Activated CD4-positive, alpha-beta T cell treated with anti-CD3 and anti-CD28 coated beads for 4 hours (primary cell): Measurements from ENCODE around the gene CCDC183.
"Not testable (repeated sequence)": the region's sequence is repeated elsewhere in the genome, so short reads cannot be mapped to it uniquely, and the experiment has no call there.

Experiments
- DNase-seq, 2 donors: peaks; one replicate each; pipeline ENCODE4 v3.0.0-alpha.2; 2020

The CCDC183 gene

DNA sequence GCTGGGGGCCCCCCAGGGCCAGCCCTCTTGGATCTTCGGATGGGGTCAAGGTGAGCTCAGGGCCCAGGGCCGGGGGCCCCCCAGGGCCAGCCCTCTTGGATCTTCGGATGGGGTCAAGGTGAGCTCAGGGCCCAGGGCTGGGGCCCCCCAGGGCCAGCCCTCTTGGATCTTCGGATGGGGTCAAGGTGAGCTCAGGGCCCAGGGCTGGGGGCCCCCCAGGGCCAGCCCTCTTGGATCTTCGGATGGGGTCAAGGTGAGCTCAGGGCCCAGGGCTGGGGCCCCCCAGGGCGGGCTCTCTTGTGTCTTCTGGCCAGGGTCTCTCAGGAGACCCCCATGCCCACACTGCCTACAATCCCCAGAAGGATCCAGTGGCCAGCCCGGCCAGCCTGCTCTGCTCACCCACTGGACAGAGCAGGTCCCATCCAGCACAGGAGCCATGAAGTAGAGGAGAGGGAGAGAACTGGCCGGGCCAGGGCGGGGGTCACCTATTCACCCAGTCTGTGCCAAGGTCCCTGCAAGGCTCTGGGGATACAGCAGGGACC is 6.9 kb downstream of the CCDC183 start:
- not testable (repeated sequence) for DNase-seq

DNA sequence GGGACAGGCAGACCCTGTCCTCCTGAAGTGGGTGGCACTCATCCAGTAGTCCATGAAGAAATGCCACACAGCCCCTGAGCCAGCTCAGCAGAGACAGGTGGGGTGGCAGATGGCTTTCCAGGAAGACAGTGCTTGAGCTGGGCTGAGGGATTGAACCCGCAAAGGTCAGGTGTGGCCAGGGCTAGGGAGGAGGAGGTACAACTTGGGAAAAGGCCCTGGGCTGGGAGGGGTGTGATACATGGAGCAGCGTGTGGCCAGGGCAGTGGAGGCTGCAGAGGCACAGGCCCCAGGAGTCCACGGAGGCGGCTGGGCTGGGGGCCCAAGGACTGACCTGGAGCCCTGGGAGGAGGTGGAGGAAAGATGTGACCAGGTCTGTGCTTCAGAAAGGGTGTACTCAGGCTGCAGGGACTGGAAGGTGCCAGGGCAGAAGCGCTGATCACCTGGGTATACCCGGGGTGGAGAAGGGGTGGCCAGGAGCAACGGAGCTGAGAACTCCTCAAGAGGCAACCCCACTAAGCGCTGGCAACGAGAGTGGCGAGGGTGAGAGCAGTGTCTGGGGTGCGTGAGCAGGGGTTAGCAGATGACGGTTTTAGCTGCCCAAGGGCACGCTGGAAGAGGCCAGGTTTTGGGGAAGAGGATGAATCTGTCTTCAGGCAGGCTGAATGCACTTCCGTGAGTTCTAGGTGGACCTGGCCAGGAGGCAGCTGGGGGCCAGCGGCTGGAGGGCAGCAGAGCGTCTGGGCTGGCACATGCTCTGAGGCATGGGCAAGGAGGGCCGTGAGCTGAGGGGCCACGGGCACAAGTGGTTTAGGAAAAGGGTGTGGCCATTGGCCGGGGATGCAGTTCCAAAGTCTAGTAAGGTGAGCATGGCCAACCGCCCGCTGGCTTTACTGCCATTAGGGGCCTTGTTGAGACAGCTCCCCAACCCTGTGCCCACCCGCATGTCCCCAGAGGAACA is 7.7 kb downstream of the CCDC183 start:
- DNase-seq, result no peak

DNA sequence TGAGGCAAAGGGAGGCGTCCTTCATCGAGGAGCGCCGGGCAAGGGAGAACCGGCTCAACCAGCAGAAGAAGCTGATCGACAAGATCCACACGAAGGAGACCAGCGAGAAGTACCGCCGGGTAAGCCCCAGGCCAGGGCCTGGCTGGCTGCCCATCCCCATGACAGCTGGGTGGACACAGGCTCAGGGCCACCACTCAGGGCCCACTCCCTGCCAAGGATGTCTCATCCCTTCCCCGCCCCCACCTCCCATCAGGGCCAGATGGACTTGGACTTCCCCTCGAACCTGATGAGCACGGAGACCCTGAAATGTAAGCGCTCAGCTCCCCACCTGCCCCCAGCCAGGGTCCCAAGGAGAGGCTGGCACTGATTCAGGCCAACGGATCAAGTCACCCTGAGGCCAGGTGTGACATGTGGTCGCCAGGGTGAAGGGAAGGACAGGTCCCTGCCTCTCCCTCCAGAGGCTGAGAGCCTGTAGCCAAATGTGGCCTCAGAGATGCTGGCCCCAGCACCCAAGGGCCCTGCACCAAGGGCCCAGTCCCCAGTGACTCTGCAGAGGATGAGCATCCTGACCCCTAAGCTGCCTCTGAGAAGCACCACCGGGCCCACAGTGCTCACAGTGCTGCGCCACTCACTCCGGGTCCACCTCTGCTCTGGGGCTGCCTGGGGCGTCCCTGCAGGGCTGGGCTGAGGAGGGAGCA is 8.5 kb downstream of the CCDC183 start:
- no peak for DNase-seq

DNA sequence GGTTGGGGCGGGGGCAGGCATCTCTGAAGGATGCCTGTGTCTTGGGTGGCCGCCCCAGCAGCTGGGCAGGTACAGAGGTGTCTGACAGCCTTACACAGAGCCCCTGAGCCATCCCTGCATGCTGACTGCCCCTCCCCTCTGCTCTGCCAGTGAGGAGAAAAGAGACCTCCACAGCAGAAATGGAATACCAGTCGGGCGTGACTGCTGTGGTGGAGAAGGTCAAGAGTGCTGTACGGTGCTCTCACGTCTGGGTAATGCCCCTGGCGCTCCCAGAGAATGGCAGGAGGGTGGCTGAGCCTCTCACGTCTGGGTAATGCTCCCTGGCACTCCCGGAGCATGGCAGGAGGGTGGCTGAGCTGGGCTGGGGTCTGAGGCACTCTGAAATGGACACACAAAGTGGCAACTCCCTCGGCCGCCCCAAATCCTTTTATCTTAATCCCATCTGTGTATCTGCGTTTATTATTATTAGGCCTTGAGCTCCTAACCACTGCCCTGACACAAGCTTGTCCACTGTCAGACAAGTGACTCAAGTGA is 9.1 kb downstream of the CCDC183 start:
- no peak for DNase-seq

DNA sequence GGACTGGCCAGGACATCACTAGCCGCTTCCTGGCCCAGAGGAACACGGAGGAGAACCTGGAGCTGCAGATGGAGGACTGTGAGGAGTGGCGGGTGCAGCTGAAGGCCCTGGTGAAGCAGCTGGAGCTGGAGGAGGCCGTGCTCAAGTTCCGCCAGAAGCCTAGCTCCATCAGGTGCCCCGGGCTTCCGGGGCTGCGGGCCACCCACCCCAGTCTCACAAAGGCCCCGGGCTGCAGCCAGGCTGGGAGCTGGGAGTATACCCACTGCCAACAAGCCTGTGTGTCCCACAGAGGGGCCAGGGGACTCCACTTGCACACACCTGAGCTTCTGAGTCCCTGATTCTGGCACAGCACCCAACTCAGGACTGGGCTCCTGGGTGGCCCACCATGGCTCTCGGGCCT is 9.9 kb downstream of the CCDC183 start:
- DNase-seq, result no peak

DNA sequence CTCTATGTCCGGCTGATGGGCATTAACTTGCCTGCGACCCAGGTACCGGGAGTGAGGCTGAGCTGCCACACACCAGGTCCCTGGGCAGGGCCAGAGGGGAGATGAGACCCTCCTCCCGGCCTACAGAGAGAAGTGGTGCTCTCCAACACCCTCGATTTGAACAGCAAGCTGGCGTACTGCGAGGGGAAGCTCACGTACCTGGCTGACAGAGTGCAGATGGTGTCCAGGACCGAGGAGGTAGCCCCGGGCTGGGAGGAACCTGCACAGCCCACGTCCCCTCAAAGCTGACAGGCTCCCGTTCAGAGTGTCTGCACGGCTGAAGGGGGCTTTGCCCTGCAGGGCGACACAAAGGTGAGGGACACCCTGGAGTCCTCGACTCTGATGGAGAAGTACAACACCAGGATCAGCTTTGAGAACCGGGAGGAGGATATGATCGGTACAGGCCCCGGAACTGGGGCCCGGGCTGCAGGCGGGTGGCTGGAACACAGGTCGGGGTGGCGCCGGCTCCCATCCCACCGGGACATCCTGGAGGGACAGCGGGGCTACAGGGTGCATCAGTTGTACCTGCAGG is 10.6 kb downstream of the CCDC183 start:
- DNase-seq, result no peak

DNA sequence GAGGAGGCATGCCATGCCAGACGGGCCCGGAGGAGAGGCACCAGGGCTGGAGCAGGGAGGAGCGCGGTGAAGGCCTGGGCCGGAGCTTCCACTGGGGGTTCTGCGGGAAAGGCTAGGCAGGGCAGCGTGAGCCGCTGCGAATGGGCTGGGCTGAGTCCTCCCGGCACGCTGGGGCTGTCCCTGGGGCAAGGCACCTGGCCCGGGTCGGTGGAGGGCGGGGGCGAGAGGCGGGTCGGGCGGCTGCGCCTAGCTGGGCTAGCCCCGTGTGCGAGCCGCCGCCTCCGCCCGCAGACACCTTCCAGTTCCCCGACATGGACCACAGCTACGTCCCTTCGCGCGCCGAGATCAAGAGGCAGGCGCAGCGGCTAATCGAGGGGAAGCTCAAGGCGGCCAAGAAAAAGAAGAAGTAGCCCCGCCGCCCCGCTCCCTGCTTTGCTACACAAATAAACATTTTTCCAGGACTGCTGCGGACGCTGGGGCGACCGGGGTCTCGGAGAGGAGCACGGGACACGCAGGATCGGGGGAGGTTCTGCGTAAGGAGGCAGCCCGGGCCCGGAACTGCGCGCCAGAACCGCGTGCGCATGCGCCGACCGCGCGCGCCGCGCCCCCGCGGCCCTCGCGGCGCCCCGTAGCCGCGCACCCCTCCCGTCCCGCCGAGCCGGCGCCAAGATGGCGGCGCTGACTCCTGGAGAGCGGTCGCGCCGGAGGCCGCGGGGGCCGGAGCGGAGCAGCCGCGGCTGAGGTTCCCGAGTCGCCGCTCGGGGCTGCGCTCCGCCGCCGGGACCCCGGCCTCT is 11.3 kb downstream of the CCDC183 start, which contains the start of gene RABL6:
RABL6 (plus strand) TSS at position 668 of the 794 bp plus-strand sequence. CDS start 249 bp downstream, outside the sequence.
- DNase-seq, result peak; percentile 74 to 81

DNA sequence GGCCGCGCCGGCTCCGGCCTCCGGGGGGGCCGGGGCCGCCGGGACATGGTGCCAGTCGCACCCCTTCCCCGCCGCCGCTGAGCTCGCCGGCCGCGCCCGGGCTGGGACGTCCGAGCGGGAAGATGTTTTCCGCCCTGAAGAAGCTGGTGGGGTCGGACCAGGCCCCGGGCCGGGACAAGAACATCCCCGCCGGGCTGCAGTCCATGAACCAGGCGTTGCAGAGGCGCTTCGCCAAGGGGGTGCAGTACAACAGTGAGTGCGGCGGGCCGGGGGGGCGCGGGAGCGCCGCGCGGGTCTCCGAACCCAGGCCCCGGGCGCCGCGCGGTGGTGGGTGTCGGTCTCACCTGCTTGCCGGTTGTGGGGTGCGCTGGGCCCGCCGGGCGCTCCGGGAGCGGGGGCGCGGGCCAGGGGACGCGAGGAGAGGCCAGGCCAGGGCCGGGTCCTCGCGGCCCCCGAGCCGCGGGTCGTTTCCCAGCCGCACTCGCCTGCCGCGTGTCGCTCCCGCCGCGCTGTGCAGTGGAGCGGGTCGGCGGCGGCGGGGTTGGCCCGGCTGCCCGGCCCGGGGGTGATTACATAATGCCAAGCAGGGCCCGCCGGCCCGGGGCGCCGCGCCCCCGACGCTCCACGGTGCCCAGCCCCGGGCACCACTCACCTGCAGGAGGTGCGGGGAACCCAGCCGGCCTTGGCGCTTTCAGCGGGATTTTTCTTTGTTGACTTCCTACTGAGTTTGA is 12.1 kb downstream of the CCDC183 start:
- peak; percentile 49 to 63 for DNase-seq

DNA sequence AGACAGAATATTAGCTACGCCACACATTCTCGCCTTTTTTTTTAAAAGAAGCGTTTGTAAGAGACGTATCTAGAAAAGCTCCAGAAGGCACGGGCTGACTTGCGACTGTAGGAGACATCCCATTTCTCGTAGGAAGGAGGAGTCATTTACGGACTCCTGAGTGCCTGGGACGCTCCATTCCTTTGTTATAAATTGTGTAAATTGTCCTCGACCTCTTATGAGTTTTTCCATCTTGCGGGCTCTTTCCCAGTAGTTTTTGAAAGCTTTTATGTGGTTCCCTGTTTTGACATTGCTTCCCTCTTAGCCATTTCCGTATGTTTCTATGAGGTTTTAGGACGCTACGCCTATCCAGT is 12.6 kb downstream of the CCDC183 start:
- DNase-seq, result no peak

DNA sequence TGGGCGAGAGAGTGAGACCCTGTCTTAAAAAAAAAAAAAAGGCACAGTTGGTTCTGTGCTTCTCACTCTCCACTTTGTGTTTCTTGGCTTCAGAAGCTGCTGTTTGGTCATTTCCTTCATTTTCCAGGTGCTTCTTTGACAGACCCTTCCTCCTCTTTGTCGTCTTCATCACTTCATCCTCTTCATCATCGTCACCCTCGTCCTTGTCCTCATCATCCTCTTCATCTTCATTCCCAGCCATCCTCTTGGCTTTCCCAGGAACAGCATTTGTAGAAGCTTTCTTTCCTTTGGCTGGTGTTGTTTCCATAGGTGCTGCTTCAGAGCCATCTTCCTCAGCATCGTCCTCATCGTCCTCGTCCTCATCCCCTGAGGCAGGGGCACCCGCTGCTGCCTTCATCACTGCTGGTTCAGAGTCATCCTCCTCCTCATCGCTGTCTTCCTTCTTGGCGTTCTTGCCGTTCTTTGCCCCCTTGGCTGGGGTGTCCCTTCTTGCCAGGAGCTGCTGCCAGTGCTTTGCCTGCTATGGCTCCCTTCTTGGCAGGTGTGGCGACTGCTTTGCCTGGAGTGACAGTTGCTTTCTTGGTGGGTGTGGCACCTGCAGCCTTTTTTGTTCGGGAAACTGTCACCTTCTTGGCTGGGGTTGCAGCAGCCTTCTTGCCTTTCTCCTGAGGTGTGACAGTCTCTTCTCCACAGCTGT is 18.7 kb downstream of the CCDC183 start:
- DNase-seq, result no peak

DNA sequence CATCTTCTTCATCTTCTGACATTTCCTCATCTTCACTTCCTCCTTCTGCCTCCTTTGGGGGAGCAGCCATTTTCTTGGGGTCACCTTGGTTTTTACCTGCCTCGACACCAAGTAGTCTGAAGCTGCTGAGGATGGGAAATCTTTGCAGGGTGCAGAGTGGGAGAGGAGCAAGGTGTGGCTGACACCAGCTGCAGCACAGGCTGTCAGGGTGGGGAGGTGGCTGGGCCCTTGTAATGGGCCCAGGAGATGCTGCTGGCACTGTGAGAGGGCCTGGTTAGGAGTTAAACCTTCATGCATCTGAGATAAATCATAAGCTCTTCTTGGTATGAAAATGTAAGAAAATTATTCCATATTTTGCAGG is 19.3 kb downstream of the CCDC183 start:
- no peak for DNase-seq

DNA sequence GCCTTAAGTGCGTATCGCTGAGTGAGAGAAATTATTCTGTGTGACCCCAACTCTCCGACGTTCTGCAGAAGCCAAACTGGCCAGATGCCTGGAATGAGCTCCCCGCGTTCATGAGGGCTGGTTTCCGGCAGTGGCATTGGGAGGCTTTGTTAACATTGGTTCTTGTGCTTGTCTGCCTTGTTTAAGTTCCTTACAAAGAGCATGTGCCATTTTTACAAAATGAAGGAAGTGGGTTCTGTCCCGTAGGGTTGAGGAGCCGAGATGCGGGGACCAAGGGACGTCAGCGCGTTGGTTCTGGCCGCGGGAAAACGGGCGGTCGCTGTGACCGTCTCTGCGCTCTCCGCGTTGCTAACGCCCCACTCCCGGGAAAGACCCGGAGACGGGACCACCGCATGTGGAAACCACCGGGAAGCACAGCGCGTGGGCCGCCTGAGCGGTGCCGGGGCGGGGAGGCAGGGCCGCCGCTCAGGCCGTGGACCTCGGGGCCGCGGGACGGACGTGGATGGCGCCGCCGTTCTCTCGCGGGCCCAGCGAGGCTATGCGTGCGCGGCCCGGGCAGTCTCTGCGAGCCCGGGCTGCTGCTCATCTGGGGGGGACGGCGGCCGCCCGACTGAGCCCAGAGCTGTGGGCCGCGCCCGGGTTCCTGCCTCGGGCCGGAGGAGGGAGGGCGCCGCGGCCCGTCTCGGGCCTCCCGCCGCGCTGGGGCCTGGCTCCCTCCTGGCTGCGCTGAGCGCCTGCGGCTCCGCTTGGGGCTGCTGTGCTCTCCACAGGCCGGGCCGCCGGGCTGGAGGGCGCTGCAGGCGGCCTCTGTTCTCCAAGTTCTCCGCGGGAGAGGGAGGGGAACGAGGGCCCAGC is 25.1 kb downstream of the CCDC183 start:
- DNase-seq, result no peak

DNA sequence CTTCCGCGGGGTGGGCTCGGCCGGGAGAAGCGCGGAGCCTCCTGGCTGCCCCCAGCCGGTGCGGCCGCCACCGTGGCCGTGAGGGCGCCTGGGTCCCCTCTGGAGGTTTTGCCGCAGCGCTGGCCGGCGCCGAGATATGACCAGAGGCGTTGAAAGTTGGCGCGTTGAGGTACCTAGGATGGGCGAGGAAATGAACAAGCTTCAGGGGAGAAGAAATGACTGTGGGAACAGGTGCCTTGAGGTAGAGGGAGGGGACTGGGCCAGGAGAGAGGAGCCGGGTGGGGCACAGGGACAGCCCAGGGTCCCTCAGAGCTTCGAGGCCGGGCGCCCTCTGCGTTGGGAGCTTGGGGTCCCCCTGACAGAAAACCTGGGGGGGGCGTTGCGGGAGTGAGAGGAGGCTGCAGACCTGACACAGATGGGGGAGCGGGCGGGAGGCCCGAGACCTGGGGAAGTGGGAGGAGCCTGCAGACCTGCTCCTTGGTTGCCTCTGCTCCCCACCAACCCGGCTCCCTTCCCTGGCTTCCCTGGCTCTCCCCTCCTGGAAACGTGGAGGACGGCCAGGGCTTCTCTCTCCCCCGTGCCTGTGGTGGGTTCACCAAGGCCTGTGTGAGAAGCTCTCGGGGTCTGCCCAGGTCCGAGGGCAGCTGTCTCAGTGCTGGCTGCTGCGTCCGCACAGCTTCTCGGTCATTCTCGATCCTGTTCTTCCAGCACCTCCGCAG is 25.8 kb downstream of the CCDC183 start:
- DNase-seq, result no peak

DNA sequence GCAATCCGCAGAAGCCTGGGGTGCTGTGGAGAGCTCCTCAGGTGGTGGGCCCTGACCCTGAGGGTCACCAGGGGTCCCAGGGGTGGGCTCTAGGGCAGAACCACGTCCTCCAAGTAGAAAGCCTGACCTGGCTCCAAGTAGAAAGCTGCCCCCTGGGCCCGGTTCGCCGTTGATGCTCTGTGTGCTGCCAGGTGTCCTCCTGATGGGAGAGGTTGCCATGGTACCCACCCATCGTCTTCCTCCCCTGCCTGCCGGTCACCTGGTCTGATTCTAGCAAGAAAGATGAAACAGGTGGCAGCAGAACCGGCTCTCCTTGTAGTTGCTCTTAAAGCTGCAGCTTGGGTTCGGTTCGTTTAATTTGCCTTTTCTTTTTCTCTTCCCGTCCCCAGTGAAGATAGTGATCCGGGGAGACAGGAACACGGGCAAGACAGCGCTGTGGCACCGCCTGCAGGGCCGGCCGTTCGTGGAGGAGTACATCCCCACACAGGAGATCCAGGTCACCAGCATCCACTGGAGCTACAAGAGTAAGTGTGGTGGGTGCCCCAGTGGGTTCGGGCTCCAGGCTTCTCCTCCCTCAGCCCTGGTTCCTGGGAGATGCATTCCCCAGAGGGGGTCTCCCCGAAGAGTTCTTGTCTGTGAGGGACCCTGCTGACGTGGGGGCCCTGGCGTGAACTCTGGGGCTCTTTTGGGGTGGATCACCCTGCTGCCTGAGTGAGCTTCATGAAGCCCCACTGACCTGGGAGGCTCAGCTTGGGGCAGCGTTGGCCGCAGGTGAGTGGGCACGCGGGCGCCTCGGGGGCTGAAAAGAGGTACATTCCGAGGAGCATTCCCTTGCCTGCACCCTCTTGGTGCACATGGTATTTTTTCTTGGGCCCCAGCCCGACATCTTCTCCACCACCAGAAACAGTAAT is 27.3 kb downstream of the CCDC183 start:
- no peak for DNase-seq

DNA sequence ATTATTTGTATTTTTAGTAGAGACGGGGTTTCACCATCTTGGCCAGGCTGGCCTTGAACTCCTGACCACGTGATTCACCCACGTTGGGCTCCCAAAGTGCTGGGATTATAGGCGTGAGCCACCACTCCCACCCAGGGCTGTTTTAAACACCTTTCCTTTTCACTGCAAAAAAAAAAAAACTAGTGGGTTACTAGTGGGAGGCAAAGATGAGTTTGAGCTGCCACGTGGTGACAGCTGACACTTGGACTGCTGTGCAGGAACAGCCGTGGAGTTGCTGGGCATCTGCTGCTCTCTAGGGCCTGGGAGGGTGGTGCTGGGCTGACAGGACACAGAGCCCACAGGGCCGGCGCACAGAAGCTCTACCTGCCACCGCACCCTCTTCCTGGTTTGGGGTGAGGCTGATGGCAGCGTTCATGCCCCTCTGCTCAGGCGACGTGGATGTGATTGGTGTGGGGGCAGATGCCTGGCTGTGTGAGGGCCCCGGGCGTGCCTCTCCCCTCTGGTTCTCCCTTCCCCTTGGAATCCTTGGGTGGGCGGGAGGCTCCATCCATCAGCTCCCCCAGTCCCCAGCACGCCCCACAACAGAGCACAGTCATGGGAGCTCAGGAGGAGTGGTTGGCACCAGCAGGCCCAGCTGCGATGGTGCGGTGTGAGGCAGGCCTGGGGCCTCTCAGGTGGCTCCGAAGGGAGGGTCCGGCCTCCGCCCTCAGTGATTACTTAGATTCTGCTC is 28.5 kb downstream of the CCDC183 start:
- no peak for DNase-seq

DNA sequence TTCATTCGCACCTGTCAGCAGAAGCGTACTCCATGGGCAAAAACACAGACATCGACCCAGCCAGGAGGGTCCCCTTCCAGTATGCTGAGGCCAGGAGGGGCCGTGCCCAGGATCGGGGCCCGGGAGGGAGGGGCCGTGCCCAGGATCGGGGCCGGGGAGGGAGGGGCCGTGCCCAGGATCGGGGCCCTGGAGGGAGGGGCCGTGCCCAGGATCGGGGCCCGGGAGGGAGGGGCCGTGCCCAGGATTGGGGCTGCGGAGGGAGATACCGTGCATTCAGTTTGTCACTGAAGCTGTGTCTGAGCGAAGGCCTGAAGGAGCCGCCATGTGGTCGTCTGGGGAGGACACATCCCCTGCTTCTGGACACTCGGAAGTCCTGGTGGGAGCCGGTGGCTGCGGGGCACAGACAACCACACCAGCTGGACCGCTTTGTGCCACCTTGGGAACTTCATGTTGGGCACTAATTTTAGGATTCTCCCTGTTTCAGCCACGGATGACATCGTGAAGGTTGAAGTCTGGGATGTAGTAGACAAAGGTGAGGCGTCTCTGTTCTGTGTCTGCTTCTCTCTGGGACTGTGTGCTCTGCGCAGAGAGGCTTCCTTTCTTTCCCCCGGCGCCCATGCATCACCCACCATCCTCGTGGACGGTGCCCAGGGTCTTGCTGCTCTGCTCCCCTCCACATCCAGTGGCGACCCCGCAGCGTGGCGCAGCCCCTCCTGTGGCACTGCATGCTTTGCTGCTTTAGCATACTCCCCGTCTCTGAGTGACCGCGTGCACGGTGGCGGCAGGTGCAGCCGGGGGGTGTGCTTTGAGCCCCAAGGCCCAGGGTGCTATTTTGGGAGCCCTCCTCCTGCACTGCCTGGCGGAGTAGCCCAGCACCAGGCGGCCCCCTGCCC is 29.4 kb downstream of the CCDC183 start:
- no peak for DNase-seq

DNA sequence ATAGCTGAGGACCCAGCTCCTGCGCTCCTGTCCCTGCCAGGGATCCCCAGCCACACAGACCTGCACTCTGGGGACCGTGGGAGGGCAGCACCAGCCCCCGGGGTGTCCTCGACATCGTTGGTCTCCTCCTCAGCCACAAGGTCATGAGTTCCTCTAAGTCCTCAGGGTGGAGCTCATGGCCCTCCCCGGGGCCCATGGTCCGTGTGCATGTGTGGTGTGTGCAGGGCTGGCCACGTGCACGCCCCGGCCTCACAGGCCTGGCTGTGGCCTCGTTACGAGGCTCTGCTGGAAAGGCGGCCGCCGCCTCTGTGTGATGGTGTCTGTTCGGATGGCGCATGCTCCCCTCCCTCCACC is 30.0 kb downstream of the CCDC183 start:
- DNase-seq, result no peak
